ENCODE results near the gene POLR3B.

GRCh38 chr12:106519607-106520021 lies 162.1 kb downstream of the POLR3B start:
- TF ChIP-seq RCOR1 (conservative IDR thresholded peaks at IDR 0.05; ENCODE audit: low read depth, low read length), result no peak
- no peak for TF ChIP-seq NFYB (IDR thresholded peaks at IDR 0.05; ENCODE audit: insufficient read depth, low read depth, low read length)
- no peak for TF ChIP-seq SREBF1 (IDR thresholded peaks at IDR 0.05; ENCODE audit: low read length)
- TF ChIP-seq FOXK2 (IDR thresholded peaks at IDR 0.05), result no peak
- no peak for TF ChIP-seq IKZF1 (conservative IDR thresholded peaks at IDR 0.05)
- TF ChIP-seq BCL11A (IDR thresholded peaks at IDR 0.05; ENCODE audit: low read depth, low read length), result no peak
- no peak for TF ChIP-seq SREBF2 (IDR thresholded peaks at IDR 0.05; ENCODE audit: low read length)
- TF ChIP-seq, protein P1, sequence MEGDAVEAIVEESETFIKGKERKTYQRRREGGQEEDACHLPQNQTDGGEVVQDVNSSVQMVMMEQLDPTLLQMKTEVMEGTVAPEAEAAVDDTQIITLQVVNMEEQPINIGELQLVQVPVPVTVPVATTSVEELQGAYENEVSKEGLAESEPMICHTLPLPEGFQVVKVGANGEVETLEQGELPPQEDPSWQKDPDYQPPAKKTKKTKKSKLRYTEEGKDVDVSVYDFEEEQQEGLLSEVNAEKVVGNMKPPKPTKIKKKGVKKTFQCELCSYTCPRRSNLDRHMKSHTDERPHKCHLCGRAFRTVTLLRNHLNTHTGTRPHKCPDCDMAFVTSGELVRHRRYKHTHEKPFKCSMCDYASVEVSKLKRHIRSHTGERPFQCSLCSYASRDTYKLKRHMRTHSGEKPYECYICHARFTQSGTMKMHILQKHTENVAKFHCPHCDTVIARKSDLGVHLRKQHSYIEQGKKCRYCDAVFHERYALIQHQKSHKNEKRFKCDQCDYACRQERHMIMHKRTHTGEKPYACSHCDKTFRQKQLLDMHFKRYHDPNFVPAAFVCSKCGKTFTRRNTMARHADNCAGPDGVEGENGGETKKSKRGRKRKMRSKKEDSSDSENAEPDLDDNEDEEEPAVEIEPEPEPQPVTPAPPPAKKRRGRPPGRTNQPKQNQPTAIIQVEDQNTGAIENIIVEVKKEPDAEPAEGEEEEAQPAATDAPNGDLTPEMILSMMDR (IDR thresholded peaks at IDR 0.05 in 2 of 3, conservative IDR thresholded peaks at IDR 0.05 in 1 of 3; ENCODE audit: control insufficient read depth in 2 of 3, extremely low read depth in 1 of 3, insufficient read depth in 1 of 3, low read depth in 3 of 3, low read length in 3 of 3), result no peak
- TF ChIP-seq ELK1 (IDR thresholded peaks at IDR 0.05; ENCODE audit: low read depth, low read length), result no peak
- no peak for TF ChIP-seq POLR2A (IDR thresholded peaks at IDR 0.05; ENCODE audit: low read depth, low read length)
- no peak for TF ChIP-seq YY1 (IDR thresholded peaks at IDR 0.05; ENCODE audit: low read depth, low read length)
- TF ChIP-seq POLR2AphosphoS5 (IDR thresholded peaks at IDR 0.05; ENCODE audit: low read length), result no peak
- no peak for TF ChIP-seq CEBPB (IDR thresholded peaks at IDR 0.05; ENCODE audit: borderline replicate concordance in 1 of 2, low read depth in 2 of 2, low read length in 2 of 2)
- no peak for TF ChIP-seq SMAD1 (IDR thresholded peaks at IDR 0.05; ENCODE audit: low read depth, partially characterized antibody)

Data from GM12878 (cell line).